ENCODE data around the gene ZNF606.
"Not testable (repeated sequence)": the region's sequence is repeated elsewhere in the genome, so short reads cannot be mapped to it uniquely, and the experiment has no call there.

ZNF606 gene

GRCh38 chr19:58009666-58010301, 7.2 kb upstream of the ZNF606 start:
- DNase-seq, result peak; percentile 83

- no peak for DNase-seq
These were observed 6.7 kb upstream of the ZNF606 start for GRCh38 chr19:58009301-58009665.

GRCh38 chr19:58008877-58009276, 6.3 kb upstream of the ZNF606 start:
- not testable (repeated sequence) for DNase-seq

DNA sequence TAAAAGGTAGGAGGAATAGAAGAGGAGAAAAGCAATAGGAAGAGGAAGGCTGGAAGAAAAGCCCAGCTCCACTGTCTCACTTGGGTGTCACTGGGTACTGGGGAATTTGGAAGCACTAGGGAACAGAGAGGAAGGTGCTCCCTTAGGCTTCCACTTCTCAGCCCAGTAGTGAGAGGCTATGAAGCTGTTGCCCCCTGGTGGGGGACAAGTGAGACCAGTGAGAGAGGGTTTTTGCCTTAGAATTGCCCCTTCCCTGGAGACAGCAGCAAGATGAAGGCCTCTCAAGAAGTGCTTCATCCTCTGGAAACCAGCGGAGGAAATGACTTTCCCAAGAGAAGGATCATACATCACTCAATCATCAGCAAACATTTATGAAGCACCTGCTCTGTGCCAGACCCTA, 4.7 kb upstream of the ZNF606 start:
- no peak for DNase-seq

- no peak for DNase-seq
These were observed 681 bp upstream of the ZNF606 start for GRCh38 chr19:58003174-58003828.

DNA sequence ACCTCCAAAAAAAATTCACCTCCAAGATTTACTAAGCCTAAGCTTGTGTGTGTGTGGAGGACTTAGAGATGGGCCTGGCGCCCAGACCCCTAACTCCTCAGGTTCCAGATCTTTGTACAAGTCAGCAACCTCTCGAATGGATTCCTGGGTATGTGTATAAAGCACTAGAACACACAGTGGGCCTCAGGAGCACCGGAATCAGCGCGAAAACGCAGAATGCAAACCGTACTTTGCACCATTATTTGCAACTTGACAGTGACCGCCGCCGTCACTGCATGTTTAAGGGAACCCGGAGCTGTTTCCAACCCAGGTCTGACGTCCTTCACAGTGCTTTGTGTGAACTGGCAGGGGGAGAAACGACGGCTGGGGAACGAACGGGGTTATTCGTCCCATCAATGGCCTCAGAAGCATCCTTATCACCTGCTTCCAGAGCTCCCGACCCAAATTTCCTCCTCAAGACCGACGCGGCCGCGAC, 688 bp downstream of the ZNF606 start:
- DNase-seq, result peak; percentile 14

GRCh38 chr19:58000677-58001076, 1.9 kb downstream of the ZNF606 start:
- DNase-seq, result no peak

GRCh38 chr19:57992841-57993240, 9.8 kb downstream of the ZNF606 start:
- no peak for DNase-seq

GRCh38 chr19:57978586-57979289, 23.9 kb downstream of the ZNF606 start:
- peak; percentile 5 for DNase-seq

GRCh38 chr19:57974434-57974833, 28.2 kb downstream of the ZNF606 start, which contains the start of gene C19orf18:
TSS of gene C19orf18 (minus strand) at chr19:57974534. CDS start at chr19:57974432, 102 bp downstream.
- no peak for DNase-seq

GRCh38 chr19:57964761-57965160, 37.9 kb downstream of the ZNF606 start:
- DNase-seq, result no peak

- DNase-seq, result no peak
These were observed 40.8 kb downstream of the ZNF606 start for GRCh38 chr19:57961785-57962184.

DNA sequence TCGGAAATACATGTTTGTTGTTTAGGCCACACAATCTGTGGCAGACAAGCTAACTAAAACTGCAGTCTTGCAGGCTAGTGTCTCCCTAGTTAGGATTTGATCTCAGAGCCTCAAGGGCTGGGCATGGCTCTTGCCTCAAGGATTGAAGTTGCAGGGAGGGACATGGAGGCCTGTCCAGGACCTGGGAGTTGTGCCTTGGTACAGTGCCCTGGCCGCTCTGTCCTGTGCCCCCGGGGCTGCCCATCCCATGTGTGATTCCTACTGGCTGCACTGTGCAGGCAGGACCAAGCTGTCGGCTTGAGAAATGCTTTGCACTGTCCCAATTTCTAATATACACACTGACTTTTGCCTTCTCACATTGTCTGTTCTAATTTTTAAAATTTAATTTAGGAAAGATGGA, 47.6 kb downstream of the ZNF606 start:
- no peak for DNase-seq

DNA sequence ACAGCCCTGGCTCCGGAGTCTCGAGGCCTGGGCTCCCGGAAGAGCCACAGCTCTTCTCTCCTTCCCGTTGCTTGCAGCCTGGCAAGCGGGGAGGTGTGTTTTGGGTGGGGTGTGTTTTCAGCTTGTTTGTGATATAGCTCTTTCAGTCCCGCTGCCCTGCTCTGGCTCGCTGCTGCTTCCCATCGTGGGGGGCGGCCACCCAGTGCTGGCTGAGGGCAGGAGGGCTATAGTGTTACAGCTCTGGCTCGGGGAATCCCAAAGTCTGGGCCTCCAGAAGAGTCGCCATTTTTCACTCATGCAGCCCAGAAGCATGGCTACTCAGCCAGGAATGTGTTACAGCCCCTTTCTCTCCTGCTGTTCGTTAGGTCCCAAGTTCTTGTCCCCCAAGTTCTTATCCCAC, 52.9 kb downstream of the ZNF606 start:
- DNase-seq, result no peak

DNA sequence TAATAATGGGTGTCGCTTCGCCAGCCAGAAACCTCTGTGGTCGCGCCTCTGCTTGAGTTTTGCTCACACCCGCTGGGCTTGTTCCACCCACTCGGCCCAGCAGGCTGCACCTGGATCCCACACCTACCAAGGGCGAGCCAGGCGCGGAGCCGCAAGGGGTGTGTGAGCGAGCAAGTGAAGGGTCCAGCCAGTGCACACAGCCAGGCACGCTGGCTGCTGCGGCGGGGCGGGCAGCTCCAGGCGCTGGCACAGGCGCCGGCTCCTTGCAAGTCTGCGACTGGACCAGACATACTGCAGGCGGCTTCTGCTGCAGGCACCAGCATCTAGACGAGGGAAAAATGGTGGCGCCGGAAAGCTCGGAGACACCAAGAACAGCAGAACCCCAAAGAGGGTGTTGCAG, 53.3 kb downstream of the ZNF606 start:
- DNase-seq, result no peak

GRCh38 chr19:57947419-57948134, 55.0 kb downstream of the ZNF606 start, which contains the start of gene ZNF256:
TSS of gene ZNF256 (minus strand) at chr19:57947706. CDS start at chr19:57947474, 232 bp downstream.
- peak; percentile 93 for DNase-seq

DNA sequence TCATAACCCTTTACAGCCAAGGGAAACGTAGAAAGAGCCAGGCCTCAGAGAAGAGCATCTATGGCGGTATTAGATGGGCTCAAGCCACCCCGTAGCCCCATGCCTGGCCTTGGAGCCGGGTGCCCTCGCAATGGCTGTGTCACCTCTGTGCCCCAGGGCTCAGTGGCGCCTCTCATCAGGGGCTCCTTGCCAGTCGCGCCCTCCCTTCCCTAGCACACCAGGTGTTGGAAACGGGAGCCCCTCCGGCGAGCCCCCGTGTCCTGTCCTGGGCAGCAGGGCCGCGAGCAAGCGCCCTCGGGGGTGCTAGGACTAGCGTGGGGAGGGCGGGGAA, 55.6 kb downstream of the ZNF606 start:
- no peak for DNase-seq

DNA sequence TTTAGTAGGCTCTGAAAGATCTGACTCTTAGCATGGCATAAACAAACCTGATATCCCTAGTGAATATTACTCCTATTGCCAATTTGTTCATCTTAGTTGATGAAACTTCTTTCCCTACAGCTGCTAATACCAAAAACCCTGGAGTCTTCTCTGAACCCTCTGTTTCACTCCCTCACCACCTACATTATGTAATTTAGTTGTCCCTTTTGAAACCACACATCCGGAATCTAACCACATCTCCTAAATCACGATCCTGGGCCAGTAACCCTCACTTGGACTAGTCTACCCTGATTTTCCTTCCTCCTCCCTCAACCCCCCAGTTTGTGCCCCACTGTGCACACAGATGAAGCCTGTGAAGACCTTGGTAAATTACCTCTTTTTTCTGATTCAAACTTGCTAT, 56.3 kb downstream of the ZNF606 start:
- DNase-seq, result no peak

DNA sequence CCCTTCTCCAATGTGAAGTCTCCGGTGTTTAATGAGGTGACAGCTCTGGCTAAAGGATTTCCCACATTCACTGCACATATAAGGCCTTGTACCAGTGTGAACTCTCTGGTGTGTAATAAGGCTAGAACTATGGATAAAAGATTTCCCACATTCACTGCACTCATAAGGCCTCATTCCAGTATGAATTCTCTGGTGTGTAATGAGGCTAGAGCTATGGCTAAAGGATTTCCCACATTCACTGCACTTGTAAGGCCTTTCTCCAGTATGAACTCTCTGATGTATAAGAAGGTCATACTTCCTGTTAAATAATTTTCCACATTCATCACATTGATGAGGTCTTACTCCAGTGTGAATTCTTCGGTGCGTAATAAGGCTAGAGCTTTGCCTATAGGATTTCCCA, 61.0 kb downstream of the ZNF606 start:
- DNase-seq, result no peak

DNA sequence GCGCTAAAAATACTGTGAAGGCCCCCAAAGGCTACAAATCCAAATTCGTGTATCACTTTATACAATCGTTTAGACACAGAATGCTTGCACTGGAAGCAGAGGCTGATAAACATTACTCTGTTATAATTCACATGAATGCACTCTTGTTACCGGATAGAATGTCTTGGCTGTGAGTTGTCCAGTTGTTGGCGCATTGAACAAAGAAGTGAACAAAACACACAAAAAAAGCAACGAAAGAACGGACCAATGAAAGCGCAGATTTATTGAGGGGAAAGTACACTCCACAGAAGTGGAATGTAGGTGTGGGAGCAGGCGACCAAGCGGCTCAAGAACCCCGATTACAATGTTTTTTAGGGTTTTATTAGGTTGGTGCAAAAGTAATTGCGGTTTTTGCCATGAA, 66.9 kb downstream of the ZNF606 start:
- no peak for DNase-seq

DNA sequence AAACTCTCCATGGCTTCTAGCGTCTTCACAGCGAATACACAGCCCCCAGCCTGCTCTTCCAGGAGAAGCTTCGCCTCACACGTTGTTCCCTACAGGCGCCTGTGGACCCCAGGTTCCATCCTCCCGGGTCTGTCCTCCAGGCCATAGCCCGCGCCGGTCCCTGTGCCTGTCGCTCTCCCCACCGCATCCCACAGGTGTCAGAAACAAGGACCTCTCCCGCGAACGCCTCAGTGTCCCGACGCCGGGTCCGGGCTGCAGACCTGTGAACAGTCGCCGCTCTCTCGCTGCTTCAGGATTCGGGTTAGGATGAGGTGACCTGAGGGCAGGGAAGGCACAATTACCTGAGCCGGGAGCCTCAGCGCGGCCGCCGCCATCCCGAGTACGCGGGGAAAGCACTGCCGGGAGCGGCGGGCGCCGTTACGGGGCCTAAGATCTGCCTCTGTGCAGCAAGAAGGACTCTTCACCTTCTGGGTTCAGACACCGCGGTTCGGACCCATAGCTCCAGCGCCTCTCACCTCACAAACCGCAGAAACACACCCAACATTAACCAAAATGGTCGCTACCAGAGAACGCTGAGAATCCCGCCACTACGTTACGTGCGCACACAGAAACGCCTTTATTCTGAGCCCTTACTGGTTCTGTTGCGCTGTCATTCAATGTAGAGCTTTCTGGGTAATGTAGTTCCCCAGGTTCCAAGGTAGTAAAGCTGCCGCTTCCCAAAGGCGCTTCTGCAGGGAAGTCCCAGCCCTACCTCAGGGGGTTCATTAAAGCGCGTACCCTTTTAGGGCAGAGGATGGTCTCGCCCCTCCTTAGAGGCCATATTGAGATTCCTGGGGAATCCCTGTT, 67.6 kb downstream of the ZNF606 start, which contains the start of gene ZNF418:
TSS of gene ZNF418 (minus strand) at position 583 of the 846 bp plus-strand sequence. CDS start 1,580 bp downstream, outside the sequence.
- peak; percentile 86 for DNase-seq

DNA sequence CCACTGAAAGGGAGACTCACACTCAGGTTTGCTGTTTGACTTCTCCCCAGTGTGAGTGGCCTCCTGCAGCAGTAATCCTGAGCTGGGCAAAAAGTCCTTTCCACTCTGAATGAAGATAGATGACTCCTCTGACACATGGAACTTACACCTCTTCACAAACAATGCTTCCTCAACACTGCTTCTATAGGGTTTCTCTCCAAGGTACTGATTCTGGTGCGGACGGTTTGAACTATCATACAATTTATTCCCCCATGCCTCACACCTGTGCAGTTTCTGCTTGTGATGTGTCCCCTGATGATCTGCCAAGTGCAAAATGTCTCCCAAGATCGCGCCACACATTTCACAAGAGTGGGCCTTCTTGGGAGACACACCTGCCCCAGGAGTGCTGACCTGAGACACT, 75.0 kb downstream of the ZNF606 start:
- no peak for DNase-seq
